HG03521 (cell line): Measurements from ENCODE around the gene TPT1.
"Not testable (repeated sequence)": the region's sequence is repeated elsewhere in the genome, so short reads cannot be mapped to it uniquely, and the experiment has no call there.

ENCODE experiments used
- ATAC-seq: cut with Tn5 transposase; IDR thresholded peaks from one replicate; pipeline ENCODE4 v1.9.1; 2021; ENCODE audit warnings: mild to moderate bottlenecking, moderate library complexity; ENCODE audit not compliant: unreplicated experiment

The TPT1 gene

GRCh38 chr13:45368005-45368404, 27.0 kb upstream of the TPT1 start:
- ATAC-seq = no peak

GRCh38 chr13:45367358-45367757, 26.4 kb upstream of the TPT1 start:
- peak; percentile 95 for ATAC-seq

GRCh38 chr13:45365558-45365885, 24.5 kb upstream of the TPT1 start:
- no peak for ATAC-seq

GRCh38 chr13:45364876-45365557, 24.0 kb upstream of the TPT1 start:
- ATAC-seq = no peak

- no peak for ATAC-seq
These were observed 22.0 kb upstream of the TPT1 start for GRCh38 chr13:45362939-45363338.

GRCh38 chr13:45361596-45362206, 20.7 kb upstream of the TPT1 start:
- no peak for ATAC-seq

- no peak for ATAC-seq
These were observed 16.1 kb upstream of the TPT1 start for GRCh38 chr13:45356966-45357672.

DNA sequence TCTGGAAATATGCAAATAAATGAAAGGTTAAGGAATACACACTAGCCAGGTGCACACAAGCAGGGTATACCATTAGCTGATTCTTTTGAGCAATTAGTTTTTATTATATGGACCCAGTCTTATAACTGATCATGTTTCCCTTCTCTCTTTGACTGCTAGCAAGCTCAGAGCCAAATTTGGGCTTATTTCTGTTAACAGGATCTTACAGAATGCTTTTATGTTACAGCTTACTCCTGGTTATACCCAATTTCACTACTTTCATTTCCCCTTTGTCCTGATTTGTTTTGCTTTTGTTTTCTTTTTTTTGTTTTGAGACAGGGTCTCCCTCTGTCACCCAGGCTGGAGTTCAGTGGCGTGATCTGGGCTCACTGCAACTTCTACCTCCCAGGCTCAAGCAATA, 12.9 kb upstream of the TPT1 start:
- ATAC-seq = no peak

DNA sequence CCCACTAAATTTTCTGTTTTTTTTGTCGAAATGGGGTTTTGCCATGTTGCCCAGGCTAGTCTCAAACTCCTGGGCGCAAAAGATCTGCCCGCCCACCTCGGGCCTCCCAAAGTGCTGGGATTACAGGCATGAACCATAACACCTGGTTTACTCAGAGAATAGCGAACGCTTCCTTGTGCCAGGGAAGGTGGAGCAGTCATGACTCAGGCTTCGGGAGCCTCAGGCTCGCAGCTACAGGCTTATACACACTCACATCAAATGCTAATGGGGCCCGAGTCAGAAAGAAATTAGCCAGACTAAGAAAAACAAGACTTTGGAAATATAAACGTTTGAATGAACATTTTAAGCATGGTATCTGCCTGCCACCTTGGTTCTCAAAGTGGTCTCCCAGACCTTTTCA, 11.0 kb upstream of the TPT1 start:
- ATAC-seq = no peak

- no peak for ATAC-seq
These were observed 9.2 kb upstream of the TPT1 start for GRCh38 chr13:45350152-45350551.

DNA sequence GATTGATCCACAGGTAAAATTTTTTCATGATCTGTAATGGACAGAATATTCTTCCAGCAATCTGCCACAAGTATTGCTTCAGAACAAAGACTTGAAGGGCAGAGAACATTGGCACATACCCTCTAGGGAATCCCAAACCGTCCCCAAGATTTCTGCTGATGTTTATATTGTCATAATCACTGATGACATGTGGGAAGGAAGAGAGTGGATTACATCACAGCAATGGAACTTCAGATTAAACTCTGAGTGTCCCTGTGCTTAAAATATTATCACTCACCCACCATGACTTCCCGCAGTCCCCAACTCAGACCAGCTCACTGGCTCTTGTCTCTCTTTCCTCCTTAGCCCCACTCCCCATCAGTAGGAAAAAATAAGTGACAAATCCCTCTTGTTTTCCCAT, 8.5 kb upstream of the TPT1 start:
- ATAC-seq = no peak

DNA sequence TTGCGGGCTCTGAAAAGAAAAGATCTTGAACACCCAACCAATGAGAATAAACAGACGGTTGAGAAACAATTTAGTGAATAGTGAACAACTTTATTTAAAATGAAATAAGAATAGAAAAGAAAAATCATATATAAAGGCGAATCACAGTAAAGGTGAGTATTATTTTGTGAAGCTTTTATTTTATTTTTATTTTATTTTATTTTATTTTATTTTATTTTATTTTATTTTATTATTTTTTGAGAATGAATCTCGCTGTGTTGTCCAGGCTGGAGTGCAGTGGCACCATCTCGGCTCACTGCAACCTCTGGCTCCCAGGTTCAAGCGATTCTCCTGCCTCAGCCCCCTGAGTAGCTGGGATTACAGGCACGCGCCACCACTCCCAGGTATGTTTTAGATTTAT, 3.1 kb upstream of the TPT1 start:
- ATAC-seq = not testable (repeated sequence)

GRCh38 chr13:45343102-45343501, 2.1 kb upstream of the TPT1 start:
- ATAC-seq = not testable (repeated sequence)

GRCh38 chr13:45342668-45343067, 1.7 kb upstream of the TPT1 start:
- not testable (repeated sequence) for ATAC-seq

DNA sequence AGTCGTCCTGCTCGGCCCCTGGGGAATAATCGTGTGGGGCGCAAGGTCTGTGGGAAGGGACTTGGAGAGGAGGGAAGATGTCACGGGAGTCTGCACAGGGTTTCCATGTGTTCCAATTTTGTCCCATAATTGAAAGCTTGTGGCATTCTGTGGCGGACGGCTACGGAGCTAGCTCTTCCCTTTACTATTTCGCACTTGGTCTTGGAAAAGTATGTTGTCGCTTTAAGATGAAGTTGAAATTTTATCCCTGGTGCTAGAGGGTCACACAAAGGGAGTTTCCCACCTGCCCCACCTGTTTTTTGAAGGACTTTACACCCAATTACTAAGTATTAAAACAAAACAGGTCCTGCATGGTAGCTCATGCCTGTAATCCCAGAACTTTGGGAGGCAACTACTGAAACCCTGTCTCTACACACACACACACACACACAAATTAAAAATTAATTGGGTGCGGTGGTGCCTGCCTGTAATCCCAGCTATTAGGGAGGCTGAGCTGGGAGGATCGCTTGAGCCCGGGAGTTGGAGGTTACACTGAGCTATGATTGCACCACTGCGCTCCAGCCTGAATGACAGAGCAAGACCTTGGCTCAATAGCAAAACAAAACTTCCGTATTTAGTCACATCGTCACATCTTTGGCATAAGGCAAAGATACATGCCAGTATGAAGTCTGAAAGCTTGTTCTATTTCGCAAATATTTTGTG, 967 bp upstream of the TPT1 start:
- ATAC-seq = no peak

DNA sequence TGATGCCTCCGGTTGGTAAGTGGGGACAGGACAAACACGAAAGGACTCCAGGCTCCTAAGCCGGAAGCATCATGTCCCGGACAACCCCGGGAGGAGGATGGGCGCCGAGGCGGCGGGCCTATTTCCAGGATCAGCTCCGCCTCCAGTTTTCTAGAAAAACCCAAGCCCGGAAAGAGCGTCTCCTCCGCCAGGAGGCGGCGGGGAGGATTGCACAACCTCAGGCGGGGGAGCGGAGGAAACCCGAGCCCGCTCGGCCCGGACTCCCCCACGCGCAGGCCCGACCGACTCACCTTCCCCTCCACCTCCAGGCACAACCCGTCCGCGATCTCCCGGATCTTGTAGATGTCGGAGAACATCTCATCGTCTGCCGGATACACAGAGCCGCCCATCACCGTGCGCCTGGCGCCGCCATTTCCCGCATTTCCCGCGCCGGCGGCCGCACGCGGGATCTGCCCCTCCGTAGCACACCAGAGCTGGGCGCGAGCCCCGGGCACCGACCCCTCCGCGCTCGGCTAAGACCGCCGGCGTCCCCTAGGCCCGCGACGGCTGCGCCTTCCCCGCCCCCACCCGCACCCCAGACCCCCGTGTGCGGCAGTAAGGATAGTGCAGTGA, 455 bp downstream of the TPT1 start:
- ATAC-seq = peak; percentile 28

DNA sequence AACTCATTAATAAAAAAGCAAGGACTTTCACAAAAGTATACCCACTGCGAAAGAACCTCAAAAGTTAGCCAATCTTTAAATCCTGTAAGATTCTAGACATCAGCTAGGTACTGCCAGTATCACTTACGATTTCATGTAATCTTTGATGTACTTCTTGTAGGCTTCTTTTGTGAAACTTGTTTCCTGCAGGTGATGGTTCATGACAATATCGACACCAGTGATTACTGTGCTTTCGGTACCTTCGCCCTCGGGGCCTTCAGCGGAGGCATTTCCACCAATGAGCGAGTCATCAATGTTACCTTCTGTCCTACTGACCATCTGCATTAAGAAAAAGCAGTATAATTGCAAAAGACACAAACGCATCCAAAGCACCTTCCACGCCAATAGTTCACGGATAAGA, 1.1 kb downstream of the TPT1 start:
- ATAC-seq = no peak

DNA sequence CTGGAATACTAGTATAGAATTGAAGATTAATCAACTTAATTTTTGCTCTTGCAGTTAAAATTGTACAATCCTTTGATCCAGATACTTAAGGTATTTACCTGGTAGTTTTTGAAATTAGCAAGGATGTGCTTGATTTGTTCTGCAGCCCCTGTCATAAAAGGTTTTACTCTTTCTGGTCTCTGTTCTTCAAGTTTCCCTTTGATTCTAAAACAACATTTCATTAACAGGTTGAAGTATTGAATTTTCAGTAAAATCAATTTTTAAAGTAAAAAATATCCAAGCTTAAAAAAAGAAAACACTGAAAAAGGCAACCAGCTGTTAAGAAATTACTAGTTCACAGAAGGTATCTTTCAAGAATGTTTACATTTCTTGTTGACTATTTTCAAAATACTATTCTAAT, 1.6 kb downstream of the TPT1 start:
- no peak for ATAC-seq

- ATAC-seq = no peak
These were observed 3.2 kb downstream of the TPT1 start for GRCh38 chr13:45337803-45338202.

GRCh38 chr13:45337395-45337794, 3.6 kb downstream of the TPT1 start:
- no peak for ATAC-seq

DNA sequence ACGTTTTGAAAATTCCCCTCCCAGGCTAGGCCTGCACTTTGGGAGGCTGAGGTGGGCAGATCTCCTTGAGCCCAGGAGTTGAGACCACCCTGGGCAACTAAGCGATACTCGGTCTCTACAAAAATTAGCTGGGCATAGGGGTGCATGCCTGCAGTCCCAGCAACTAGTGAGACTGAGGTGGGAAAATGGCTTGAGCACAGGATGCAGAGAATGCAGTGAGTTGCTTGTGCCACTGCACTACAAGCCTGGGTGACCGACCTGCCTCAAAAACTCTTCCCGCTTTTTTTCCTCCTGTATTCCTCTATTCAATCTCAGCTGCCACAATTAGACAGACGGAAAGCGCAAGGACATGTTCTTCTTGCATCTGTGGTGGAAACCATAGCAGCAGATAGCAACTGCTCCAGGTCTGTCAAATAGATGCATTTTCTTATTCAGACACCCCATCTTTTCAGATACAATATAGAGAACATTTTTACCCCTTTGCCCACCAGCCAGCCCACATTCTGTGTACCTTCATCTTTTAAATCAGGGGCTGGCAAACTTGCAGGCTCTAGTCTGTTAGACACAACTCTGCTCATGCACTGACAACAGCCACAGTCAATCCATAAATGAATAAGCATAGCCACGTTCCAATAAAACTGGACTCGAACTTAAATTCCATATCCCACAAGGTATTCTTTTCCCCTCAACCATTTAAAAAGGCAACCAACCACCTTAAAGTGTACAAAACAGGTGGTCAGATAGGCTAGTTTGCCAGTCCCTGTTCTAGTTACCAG, 4.8 kb downstream of the TPT1 start:
- ATAC-seq = no peak
